ENCODE data around the gene SH3GLB1. TPM values are rescaled to one million over a fixed set of nuclear protein-coding genes. Genes with fewer than 3 reads are reported as not detected.

The SH3GLB1 gene
- total and polyA plus RNA-seq, 9 donors = 18.8 to 63.2 (median 49.5) TPM

GRCh38 chr1:86692641-86693040, 11.7 kb upstream of the SH3GLB1 start:
- Histone ChIP-seq H3K27ac (no peak overlapping the region), H3K36me3 (no peaks in the 10 kb centered on the region), H3K4me1 (ENCODE audit: insufficient read depth) (no peaks in the 10 kb centered on the region), H3K9me3 (no peaks in the 10 kb centered on the region), H3K4me3 (no peak overlapping the region), H3K27me3 (no peaks in the 10 kb centered on the region)
- DNase-seq = no peak
- TF ChIP-seq POLR2A (IDR thresholded peaks at IDR 0.05) (no peak), CTCF (IDR thresholded peaks at IDR 0.05) (no peak), EP300 (IDR thresholded peaks at IDR 0.05) (no peak)
- 64 to 72% (median 65%) methylated on average over 6 of the region's 6 CpGs for WGBS, 3 donors
- intact Hi-C loops (cut with DNase I) = no loop called here

- Histone ChIP-seq H3K36me3 (no peaks in the 10 kb centered on the region), H3K9me3 (no peaks in the 10 kb centered on the region), H3K27ac (no peak overlapping the region), H3K4me3 (no peak overlapping the region), H3K4me1 (ENCODE audit: insufficient read depth) (no peaks in the 10 kb centered on the region), H3K27me3 (no peaks in the 10 kb centered on the region)
- no peak for TF ChIP-seq CTCF (IDR thresholded peaks at IDR 0.05)
- no peak for TF ChIP-seq EP300 (IDR thresholded peaks at IDR 0.05)
- no peak for TF ChIP-seq POLR2A (IDR thresholded peaks at IDR 0.05)
- WGBS, 3 donors = 73 to 84% (median 83%) methylated on average over 2 of the region's 2 CpGs
- intact Hi-C loops (cut with DNase I) = no loop called here
- DNase-seq = no peak
Measured at GRCh38 chr1:86695400-86695799, 9.0 kb upstream of the SH3GLB1 start.

- no peaks in the 10 kb centered on the region for H3K9me3 ChIP-seq
- TF ChIP-seq CTCF (IDR thresholded peaks at IDR 0.05) (no peak), EP300 (IDR thresholded peaks at IDR 0.05) (no peak), POLR2A (IDR thresholded peaks at IDR 0.05) (no peak)
- intact Hi-C loops (cut with DNase I) = no loop called here
- H3K27ac ChIP-seq = no peak overlapping the region
- no peaks in the 10 kb centered on the region for H3K4me1 ChIP-seq (ENCODE audit: insufficient read depth)
- no peaks in the 10 kb centered on the region for H3K27me3 ChIP-seq
- no peak for DNase-seq
- 53 to 65% (median 62%) methylated on average over 1 of the region's 1 CpG for whole genome bisulfite sequencing, 3 donors
- H3K4me3 ChIP-seq = no peak overlapping the region
- no peaks in the 10 kb centered on the region for H3K36me3 ChIP-seq
Measured at GRCh38 chr1:86696522-86696921, 7.9 kb upstream of the SH3GLB1 start.

- WGBS, 3 donors = 69 to 77% (median 77%) methylated on average over 2 of the region's 2 CpGs
- H3K9me3 ChIP-seq = no peaks in the 10 kb centered on the region
- H3K4me1 ChIP-seq (ENCODE audit: insufficient read depth) = no peaks in the 10 kb centered on the region
- no peaks in the 10 kb centered on the region for H3K36me3 ChIP-seq
- no peak for TF ChIP-seq EP300 (IDR thresholded peaks at IDR 0.05)
- TF ChIP-seq CTCF (IDR thresholded peaks at IDR 0.05) = no peak
- TF ChIP-seq POLR2A (IDR thresholded peaks at IDR 0.05) = no peak
- no peak overlapping the region for H3K27ac ChIP-seq
- no peak overlapping the region for H3K4me3 ChIP-seq
- DNase-seq = no peak
- H3K27me3 ChIP-seq = no peaks in the 10 kb centered on the region
- intact Hi-C loops (cut with DNase I) = no loop called here
Measured at GRCh38 chr1:86699186-86699585, 5.2 kb upstream of the SH3GLB1 start.

Data from ovary (tissue), 9 donors.